Cardiac septum (tissue), 1 donor: Measurements from ENCODE around the gene MAPT. TPM values are rescaled to one million over a fixed set of nuclear protein-coding genes. Genes with fewer than 3 reads are reported as not detected.

Source experiments
- DNase-seq: peaks from one replicate; pipeline ENCODE4 v3.0.0-alpha.2; 2020; ENCODE audit warnings: low spot score
- intact Hi-C: fragments of 100-400 bp; cut with DNase I; formaldehyde crosslinking; loops from one replicate; pipeline ENCODE4 v1.14.0; 2022
- total RNA-seq: library from RNA; stranded (reverse); fragmentation: NEBNext Ultra II Directional; extraction: Animal tissue kit (Norgen Biotek cat#: 25700); gene quantifications from one replicate; pipeline ENCODE4 v1.2.1, GENCODE V29; 2021
- donor health status: DM: no; HTN: no; CAD: no.

MAPT gene
- total RNA-seq, 1 donor from 2014 or later = 44.4 TPM

- DNase-seq = no peak
- intact Hi-C loops = no loop called here
These were observed 138.6 kb downstream of the MAPT start for GRCh38 chr17:46032909-46033308.

GRCh38 chr17:46033392-46033791, 139.0 kb downstream of the MAPT start:
- intact Hi-C loops = no loop called here
- no peak for DNase-seq

DNA sequence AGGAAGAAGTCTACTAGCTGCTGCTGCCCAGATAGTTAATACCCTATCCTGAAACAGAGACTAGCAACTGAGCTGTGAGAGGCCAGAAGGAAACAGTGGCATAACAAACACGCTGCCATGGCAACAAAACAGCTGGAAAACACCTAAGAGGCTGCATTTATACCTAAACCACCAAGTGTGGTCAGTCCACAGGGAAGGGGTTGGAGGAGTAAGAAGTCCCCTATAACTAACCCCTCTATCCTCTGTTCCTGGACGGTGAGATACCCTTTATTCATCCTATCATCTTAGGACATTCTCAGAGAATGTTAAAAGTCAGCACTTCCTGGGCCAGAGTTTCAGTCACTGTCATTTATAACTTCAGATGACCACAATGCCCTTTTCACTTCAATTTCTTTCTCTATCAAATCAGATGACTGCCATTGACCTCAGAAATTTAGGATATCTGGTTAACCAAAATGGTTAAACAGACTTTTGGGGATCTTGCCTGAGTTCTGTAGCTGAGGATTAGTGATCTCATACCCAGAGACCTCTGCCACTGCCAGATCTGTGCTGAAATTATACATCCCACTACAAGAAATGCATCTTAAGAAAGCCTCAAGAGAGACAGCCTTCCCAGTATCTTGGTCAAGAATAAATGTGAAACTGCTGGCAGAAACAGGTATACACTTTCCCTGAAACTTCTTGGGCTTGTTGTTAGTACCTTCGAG, 140.9 kb downstream of the MAPT start:
- intact Hi-C loops = no loop called here
- no peak for DNase-seq

GRCh38 chr17:46036491-46036890, 142.1 kb downstream of the MAPT start:
- intact Hi-C loops = no loop called here
- DNase-seq = no peak

GRCh38 chr17:46037722-46038255, 143.4 kb downstream of the MAPT start:
- intact Hi-C loops = no loop called here

DNA sequence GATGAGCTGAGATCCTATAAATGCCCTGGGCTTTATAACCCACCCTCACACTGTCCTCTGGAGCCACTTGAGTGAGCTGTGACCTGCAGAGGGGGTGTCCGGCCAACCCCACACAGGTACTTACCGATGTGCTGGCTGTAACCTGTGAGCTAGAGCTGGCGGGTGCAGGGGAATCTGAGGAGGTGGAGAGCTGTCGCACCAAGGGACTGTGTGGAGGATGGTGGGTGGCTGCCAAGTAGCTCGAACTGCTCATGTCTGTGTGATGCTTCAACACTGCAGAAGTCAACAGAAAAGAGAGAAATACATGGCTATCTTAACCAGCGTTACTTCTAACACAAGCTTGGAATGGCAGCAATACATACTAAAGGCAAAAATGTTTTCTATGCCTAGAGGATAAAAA, 144.1 kb downstream of the MAPT start:
- intact Hi-C loops = no loop called here
- DNase-seq = no peak

More at GRCh38 chr17:46037722-46038255, 143.4 kb downstream of the MAPT start:
- no peak for DNase-seq

DNA sequence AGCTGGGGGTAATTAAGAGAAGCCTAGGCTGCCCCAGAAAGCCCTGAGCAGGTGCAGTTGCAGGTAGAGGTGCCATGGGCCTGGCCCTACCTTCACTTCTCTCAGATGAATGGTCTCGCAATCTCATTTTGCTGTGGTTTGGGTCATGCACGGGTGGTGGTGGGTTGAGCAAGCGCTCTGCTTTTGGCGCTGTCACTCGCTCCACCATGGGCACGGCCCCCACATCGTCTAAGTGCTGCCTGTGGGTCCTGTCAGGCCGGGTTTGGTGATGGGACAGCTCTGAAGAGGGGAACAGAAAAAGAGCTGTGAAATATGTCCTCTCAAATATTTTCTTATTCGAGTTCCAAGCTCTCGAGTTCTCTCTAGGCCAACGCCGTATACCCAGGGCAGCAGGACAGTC, 144.6 kb downstream of the MAPT start:
- DNase-seq = no peak
- intact Hi-C loops = no loop called here

DNA sequence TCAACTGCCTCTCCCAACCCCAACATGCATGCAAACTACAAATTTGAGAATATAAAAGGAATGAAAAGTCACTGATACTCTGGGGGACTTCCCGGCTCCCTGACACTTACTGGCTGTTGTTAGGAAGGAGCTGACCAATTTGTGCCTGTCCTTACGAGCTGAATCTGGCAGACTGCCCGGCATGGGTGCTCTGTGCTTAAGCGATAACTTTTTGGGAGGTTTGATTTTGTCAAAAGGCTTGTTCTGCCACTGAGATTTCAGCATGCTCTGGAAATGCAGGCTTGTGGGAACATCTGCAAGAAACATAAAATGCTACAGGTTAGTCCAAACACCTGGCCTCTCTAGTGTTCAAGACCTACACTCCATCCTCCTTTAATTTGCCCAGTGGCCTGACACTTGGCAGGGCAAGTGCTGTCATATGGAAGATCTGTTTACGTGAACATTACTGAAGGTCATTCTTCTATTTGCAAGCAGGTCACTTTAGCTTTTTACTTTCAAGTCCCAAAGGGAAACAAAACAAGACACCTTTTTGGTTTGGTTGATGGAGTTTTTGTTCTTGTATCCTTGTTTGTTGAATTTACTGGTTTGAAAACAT, 145.3 kb downstream of the MAPT start:
- no peak for DNase-seq
- intact Hi-C loops = loop anchor here (5.0 kb wide), 1 partner anchor 173 kb away; no protein-coding TSS in a partner anchor

GRCh38 chr17:46042246-46042645, 147.9 kb downstream of the MAPT start:
- intact Hi-C loops = loop anchor here (5.0 kb wide), 1 partner anchor 170 kb away; no protein-coding TSS in a partner anchor
- no peak for DNase-seq

GRCh38 chr17:46042925-46043324, 148.6 kb downstream of the MAPT start:
- DNase-seq = no peak
- intact Hi-C loops = loop anchor here (5.0 kb wide), 1 partner anchor 169 kb away; no protein-coding TSS in a partner anchor

GRCh38 chr17:46043606-46044005, 149.3 kb downstream of the MAPT start:
- DNase-seq = no peak
- intact Hi-C loops = loop anchor here (1.0 to 5.0 kb wide), 2 partner anchors 150 to 169 kb away; partner anchors contain the start of gene KANSL1

GRCh38 chr17:46044286-46044928, 150.1 kb downstream of the MAPT start:
- no peak for DNase-seq
- intact Hi-C loops = loop anchor here (1.0 to 5.0 kb wide), 2 partner anchors 149 to 168 kb away; partner anchors contain the start of gene KANSL1

DNA sequence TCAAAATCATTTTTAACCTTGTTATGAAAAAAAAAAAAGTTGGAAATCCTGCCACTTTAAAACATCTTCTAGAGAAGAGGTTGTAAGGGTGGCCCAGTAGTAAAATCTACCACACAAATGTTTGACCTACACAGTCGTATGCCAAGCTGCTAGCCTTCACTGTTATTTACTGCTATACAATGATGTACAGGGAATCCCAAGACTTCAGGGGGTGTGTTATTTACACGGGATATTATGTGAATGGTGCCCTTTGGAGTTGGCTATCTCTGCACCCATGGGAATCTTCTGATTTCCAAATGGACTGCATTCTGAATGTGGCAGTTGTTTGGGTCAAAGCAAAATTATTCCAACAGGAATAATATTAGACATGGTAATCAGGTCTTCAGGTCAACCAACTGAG, 150.6 kb downstream of the MAPT start:
- intact Hi-C loops = loop anchor here (1.0 to 5.0 kb wide), 2 partner anchors 148 to 167 kb away; partner anchors contain the start of gene KANSL1
- no peak for DNase-seq

GRCh38 chr17:46045639-46046038, 151.3 kb downstream of the MAPT start:
- intact Hi-C loops = no loop called here

GRCh38 chr17:46046957-46047356, 152.6 kb downstream of the MAPT start:
- intact Hi-C loops = no loop called here
- DNase-seq = no peak

More at GRCh38 chr17:46045639-46046038, 151.3 kb downstream of the MAPT start:
- no peak for DNase-seq

GRCh38 chr17:46047398-46047797, 153.0 kb downstream of the MAPT start:
- intact Hi-C loops = no loop called here
- DNase-seq = no peak

DNA sequence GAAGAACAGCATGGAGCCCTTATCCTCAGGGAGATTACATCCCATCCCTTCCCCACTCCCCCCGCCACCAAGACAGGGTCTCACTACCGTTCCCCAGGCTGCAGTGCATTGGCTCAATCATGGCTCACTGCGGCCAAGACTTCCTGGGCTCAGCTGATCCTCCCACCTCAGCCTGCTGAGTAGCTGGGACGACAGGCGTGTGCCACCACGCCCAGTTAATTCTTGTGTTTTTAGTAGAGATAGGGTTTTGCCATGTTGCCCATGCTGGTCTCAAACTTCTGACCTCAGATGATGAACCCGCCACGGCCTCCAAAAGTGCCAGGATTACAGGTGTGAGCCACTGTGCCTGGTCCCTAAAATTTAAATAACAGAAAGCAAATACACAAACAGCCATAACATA, 153.5 kb downstream of the MAPT start:
- DNase-seq = no peak
- intact Hi-C loops = no loop called here

- intact Hi-C loops = no loop called here
- no peak for DNase-seq
These were observed 155.3 kb downstream of the MAPT start for GRCh38 chr17:46049656-46050055.

DNA sequence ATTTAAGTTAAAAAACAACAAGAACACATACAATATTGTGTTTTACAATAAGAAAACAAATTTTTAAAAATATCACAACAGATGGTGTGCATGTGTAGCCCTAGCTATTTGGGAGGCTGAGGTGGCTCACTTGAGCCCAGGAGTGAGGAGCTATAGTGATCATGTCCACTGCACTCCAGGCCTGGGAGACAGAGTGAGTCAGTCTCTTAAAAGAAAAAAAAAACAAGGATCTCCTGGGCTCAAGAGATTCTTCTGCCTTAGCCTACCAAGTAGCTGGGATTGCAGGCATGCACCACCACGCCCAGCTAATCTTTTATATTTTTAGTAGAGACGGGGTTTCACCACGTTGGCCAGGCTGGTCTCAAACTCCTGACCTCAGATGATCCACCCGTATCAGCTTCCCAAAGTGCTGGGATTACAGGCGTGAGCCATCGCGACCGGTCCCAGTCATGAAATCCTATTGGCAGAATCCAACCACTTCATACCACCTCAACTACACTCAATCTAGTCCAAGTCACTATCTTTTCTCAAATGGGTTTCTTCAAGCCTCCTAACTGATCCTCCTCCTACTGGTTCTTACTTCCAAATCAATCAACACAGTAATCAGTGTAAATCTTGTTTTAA, 159.7 kb downstream of the MAPT start:
- no peak for DNase-seq
- intact Hi-C loops = no loop called here

DNA sequence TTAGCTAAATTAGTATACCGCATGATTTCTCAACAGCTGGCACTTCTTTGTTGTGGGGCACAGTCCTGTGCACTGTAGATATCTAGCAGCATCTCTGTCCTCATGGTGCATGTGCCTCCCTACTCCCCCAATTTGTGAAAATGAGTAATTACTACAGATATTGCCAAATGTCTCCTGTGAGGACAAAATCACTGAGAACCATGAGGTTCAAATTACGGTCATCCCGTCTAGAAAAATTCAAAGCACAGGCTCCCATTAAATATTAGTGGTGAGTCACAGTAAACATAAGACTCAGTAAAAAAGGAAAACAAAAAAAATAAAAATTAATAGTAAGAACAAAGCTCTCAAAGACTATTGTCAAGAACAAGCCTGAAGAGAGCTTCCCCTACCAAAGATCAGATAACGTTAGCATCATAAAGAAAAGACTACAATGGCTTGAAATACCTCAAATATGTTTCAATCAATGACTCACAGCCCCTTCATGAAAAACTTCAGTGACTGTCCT, 162.5 kb downstream of the MAPT start:
- DNase-seq = no peak
- intact Hi-C loops = no loop called here
